ENCODE measurements around the gene SLC50A1.

- TF ChIP-seq, protein P1, sequence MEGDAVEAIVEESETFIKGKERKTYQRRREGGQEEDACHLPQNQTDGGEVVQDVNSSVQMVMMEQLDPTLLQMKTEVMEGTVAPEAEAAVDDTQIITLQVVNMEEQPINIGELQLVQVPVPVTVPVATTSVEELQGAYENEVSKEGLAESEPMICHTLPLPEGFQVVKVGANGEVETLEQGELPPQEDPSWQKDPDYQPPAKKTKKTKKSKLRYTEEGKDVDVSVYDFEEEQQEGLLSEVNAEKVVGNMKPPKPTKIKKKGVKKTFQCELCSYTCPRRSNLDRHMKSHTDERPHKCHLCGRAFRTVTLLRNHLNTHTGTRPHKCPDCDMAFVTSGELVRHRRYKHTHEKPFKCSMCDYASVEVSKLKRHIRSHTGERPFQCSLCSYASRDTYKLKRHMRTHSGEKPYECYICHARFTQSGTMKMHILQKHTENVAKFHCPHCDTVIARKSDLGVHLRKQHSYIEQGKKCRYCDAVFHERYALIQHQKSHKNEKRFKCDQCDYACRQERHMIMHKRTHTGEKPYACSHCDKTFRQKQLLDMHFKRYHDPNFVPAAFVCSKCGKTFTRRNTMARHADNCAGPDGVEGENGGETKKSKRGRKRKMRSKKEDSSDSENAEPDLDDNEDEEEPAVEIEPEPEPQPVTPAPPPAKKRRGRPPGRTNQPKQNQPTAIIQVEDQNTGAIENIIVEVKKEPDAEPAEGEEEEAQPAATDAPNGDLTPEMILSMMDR (IDR thresholded peaks at IDR 0.05; ENCODE audit: low read length), result no peak
- no peak for TF ChIP-seq EZH2 (optimal IDR thresholded peaks at IDR 0.05; ENCODE audit: low read depth, low read length)
These were observed 51.8 kb downstream of the SLC50A1 start for GRCh38 chr1:155187456-155187891.

All from MM.1S (cell line).